Measurements from ENCODE around the gene RANBP3.
"Not testable (repeated sequence)": the region's sequence is repeated elsewhere in the genome, so short reads cannot be mapped to it uniquely, and the experiment has no call there.

The RANBP3 gene

DNA sequence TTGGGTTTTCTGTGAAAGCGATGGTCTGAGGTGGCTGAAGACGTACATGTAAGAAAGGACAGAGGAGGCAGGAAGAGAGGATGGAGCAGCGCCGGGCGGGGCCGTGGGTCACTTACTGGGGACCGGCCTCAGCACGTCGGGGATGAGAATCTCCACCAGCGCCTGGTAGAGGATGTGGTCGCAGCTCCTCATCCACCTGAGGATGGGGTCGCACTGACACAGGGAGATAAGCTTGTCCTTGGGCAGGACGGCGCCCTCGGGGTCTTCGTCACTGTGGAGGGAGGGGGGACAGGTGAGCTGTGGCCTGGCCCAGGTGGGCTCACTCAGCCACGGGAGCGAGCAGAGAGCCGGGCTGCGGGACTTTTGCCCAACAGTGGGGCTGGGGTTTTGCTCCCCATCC is 29.0 kb upstream of the RANBP3 start:
- no peak for DNase-seq (ENCODE audit: low read depth in 2 of 2)

DNA sequence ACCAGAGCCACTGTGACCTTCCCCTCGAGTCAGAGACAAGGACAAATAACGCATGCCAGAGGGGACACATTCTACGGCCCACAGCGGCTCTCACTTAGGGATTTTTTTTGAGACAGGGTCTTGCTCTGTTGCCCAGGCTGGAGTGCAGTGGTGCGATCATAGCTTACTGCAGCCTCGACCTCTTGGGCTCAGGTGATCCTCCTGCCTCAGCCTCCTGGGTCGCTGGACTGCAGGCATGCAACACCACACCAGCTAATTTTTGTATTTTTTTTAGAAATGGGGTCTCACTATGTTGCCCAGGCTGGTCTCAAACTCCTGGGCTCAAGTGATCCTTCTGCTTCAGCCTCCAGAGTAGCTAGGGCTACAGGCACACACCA is 28.1 kb upstream of the RANBP3 start:
- DNase-seq (ENCODE audit: low read depth in 2 of 2), result not testable (repeated sequence)

DNA sequence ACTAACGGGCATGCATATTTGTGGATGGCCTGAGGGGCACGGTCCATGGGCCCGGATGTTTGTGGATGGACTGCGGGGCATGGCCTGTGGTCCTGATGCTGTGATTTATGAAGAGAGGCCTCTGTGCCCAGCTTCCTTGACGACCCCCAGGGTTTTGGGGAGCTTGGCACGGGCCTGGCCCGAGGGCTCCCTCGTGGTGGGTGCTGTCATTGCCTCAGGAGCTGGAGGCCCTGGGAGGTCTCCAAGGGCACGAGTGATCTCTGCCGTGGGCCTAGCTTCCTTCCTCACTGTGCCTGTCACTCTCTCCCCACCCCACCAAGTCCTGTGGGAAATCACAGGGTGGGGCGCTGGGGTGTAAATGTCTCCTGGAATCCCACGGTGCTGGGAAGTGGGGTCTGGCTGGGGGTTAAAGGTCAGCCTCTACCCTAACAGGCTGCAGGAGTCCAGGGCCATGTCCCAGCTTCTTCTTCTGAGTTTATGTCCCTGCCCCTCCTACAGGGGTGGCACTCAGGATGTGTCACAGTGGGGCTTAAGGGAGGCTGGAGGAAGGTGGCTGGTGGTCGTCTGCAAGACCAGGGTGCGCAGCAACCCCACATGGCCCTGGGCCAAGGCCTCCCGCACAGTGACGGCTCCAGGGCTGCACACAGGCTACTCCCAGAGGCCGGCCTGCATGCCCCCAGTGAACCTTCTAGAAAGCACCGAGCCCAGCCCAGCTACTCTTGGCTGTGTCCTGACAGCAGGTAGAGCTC is 27.6 kb upstream of the RANBP3 start:
- DNase-seq (ENCODE audit: low read depth in 2 of 2), result no peak

GRCh38 chr19:6003976-6004375 is 26.0 kb upstream of the RANBP3 start:
- no peak for DNase-seq (ENCODE audit: low read depth in 2 of 2)

GRCh38 chr19:6002591-6002990 is 24.7 kb upstream of the RANBP3 start:
- no peak for DNase-seq (ENCODE audit: low read depth in 2 of 2)

DNA sequence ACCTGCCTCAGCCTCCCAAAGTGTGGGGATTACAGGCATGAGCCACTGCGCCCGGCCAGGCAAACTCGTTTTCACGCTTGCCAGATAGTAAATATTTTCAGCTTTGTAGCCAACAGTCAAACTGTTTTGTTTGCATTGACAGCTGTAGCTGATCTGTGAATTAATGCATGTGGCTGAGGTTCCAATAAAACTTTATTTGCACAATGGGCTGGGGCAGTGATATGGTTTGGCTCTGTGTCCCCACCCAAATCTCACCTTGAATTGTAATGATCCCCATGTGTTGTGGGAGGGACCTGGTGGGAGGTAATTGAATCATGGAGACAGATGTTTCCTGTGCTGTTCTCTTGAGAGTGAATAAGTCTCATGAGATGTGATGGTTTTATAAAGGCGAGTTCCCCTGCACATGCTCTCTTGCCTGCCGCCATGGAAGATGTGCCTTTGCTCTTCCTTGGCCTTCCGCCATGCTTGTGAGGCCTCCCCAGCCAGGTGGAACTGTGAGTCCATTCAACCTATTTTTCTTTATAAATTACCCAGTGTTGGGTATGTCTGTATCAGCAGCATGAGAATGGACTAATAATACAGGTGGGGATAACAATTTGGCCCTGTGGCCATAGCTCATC is 22.4 kb upstream of the RANBP3 start:
- no peak for DNase-seq (ENCODE audit: low read depth in 2 of 2)

DNA sequence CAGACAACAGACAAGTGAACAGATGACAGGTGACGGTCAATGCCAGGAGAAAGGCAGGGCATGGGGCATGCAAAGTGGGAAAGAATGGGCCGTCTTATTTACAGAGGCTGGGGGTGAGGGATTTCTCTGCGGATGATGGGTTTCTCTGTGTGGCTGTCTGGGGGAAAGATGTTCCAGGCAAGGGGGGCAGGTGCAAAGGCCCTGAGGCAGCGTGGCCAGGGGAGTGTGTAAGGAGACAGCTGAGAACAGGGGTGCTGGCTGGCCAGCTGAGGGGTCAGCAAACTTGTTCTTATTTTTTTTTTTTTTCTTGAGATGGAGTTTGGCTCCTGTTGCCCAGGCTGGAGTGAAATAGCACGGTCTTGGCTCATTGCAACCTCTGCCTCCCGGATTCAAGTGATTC is 21.8 kb upstream of the RANBP3 start:
- DNase-seq (ENCODE audit: low read depth in 2 of 2), result no peak

DNA sequence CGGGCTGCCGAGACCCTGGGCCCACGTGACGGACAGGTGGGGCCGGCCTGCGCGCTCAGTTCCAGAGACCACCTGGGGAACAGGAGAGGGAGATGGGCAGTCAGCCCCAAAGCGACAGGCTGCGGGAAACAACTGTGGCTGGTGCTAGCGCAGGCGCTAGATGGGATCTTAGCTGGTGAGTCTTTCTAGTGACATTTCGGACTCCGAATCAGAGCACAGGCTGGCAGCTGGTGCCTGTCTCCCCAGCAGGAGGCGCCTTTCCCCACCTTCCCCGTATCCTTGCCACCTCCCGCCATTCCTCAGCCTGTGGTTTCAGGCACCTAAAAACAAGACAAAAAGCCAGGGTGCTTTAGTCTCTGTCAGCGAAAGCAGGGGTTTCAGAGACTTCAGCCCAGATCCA is 19.4 kb upstream of the RANBP3 start:
- no peak for DNase-seq (ENCODE audit: low read depth in 2 of 2)

DNA sequence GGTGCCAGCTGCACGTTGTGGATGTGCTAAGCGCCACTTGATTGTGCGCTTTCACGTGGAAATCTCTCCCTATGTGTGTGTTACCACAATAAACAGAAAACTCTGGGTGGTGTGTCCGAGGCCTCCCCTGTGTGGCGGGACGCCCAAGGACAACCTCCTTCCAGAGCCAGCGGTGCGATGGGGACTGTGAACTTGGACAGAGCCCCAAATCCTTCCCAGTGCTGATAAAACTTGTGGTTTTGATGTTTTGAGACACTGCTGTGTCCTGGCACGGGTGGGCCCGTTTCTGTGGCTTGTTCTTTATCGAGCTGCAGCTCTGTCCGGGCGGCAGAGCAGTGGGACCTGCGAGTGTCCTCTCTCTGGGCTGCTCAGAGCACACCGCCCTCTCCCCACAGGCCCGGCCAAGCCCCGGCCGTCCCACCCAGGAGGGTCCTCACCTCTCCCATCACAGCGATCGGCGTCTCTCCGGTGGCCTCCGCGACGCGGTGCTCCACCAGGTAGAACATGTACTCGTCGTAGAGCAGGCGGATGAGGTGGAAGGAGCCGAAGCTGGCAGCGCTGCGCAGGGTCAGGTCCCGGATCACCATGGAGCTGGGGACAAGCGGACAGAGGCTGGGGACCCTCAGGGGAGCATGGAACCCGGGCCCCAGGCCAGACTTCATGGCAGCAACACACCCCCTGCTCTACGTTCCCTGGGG is 18.8 kb upstream of the RANBP3 start:
- DNase-seq (ENCODE audit: low read depth in 2 of 2), result no peak

DNA sequence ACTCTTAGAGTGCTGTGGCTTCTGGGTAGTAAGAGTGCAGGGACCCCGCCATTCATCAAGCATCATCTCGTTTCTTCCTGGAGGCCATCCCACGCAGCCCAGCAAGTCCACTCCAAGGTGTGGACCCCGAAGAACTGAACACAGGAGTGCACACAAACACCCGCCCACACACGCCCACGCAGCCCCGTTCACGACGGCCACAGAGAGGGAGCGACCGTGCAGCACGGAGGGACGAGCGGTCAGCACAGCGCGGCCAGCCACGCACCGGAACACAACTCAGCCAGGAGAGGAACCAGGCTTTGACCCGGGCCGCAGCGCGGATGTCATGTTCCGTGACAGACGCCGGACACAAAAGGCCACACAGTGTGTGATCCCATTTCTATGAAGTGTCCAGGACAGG is 18.2 kb upstream of the RANBP3 start:
- DNase-seq (ENCODE audit: low read depth in 2 of 2), result no peak

DNA sequence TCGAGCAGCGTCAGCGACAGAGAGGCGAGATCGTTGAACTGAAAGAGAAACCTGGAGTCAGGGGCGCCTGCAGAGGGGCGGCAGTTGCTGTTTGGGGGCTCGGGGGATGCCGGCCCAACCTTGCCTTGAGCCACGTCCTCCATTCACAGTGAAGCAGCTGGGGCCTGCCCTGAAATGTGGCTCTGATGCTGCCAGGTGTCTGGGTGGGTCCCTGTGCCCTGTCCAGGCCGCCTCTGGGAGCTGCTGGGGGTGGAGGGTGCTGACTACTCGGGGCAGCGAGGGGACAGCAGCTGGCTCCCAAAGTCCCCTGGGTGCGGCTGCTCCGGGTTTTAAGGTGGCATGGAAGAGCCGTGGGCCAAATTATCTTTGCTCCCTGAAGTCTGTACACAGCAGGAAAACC is 17.7 kb upstream of the RANBP3 start:
- DNase-seq (ENCODE audit: low read depth in 2 of 2), result no peak

DNA sequence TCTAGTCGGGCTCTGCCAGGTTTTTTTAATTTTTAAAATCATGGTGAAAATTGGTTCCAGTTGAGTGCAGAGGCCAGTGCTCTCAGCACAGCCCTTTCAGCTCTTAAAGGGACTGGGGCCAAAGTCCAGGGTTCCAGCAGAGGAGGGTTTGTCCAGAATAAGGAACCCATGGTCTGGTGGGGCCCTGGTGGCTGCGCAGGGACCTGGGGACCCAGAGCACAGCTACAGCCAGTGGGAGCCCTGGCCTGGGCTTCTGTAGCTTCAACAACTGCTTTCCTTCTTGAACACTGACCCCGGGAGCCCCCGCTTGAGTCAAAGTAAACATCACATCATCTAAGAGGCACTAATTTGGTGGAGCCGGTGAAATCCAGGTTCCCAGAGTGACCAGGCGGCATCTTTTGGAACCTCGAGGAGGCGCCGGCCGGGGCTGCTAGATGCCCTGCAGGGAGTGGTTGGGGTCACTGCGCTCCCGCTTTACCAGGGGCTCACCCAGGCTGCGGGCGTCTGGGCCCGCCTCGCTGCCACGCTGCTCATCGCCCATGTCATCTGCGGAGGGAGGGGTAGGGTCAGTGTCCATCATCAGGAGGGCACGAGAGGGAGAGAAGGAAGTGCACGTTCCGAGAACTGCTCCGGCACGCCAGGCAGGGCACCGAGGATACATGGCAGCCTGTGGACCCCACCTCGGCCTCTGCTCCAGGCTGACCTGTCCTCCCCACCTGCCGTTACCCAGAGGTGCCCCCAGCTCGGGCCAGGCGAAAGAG is 16.6 kb upstream of the RANBP3 start:
- DNase-seq (ENCODE audit: low read depth in 2 of 2), result no peak

GRCh38 chr19:5993648-5994358 is 15.9 kb upstream of the RANBP3 start:
- no peak for DNase-seq (ENCODE audit: low read depth in 2 of 2)

- no peak for DNase-seq (ENCODE audit: low read depth in 2 of 2)
Measured at GRCh38 chr19:5993201-5993600, 15.3 kb upstream of the RANBP3 start.

DNA sequence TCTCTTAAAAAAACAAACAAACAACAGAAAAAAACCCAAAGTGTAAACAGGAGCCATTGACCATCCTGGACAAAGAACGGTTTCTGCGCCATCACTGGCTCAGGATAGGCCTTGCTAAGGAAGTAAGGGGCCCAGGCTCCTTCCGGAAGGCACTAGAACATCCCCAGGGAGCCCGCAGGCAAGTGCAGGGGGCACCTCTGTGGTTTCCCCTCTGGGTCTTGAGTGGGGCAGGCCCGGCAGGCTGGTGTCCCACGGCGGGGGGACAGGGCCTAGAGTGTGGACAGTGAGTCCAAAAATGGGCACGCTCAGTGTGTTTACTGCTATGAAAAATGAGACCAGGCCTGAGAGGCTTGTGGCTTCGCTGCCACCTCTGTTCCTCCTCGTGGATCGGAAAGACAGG is 14.8 kb upstream of the RANBP3 start:
- DNase-seq (ENCODE audit: low read depth in 2 of 2), result no peak

GRCh38 chr19:5991244-5991838 is 13.4 kb upstream of the RANBP3 start:
- no peak for DNase-seq (ENCODE audit: low read depth in 2 of 2)

GRCh38 chr19:5990289-5990797 is 12.4 kb upstream of the RANBP3 start:
- DNase-seq (ENCODE audit: low read depth in 2 of 2), result no peak

GRCh38 chr19:5989388-5990074 is 11.6 kb upstream of the RANBP3 start:
- no peak for DNase-seq (ENCODE audit: low read depth in 2 of 2)

- DNase-seq (ENCODE audit: low read depth in 2 of 2), result no peak
Measured at GRCh38 chr19:5988517-5989387, 10.8 kb upstream of the RANBP3 start.

Data from stimulated activated CD8-positive, alpha-beta memory T cell treated with anti-CD3 and anti-CD28 coated beads, Interleukin-15, amount 100 ng/mL, for 4 hours (primary cell).